Lower lobe of right lung (tissue), 2 donors: ENCODE measurements around the gene SMAD4. TPM values are rescaled to one million over a fixed set of nuclear protein-coding genes. Genes with fewer than 3 reads are reported as not detected.

Experiments used
- ATAC-seq, 2 donors: fragments of 200-7000 bp; cut with Tn5 transposase; one replicate each; pipeline ENCODE4 v1.9.1; 2020 to 2022; ENCODE audit warnings: mild to moderate bottlenecking in 2 of 2, moderate library complexity in 2 of 2
- DNase-seq: peaks from one replicate; pipeline ENCODE4 v3.0.0-alpha.2; 2020
- H3K27ac ChIP-seq: fragments of 200-600 bp; one replicate; pipeline ENCODE4 v1.8.0; 2022
- H3K27me3 ChIP-seq: fragments of 200-600 bp; one replicate; pipeline ENCODE4 v1.8.0; 2022; ENCODE audit warnings: low read depth
- H3K36me3 ChIP-seq: fragments of 200-600 bp; one replicate; pipeline ENCODE4 v1.8.0; 2022; ENCODE audit warnings: mild to moderate bottlenecking
- H3K4me1 ChIP-seq: fragments of 200-600 bp; one replicate; pipeline ENCODE4 v1.8.0; 2022
- H3K4me3 ChIP-seq: fragments of 200-600 bp; one replicate; pipeline ENCODE4 v1.8.0; 2022; ENCODE audit warnings: mild to moderate bottlenecking
- H3K9me3 ChIP-seq: fragments of 200-600 bp; one replicate; pipeline ENCODE4 v1.8.0; 2022
- CTCF ChIP-seq: fragments of 200-600 bp; IDR thresholded peaks from one replicate; pipeline ENCODE4 v1.8.0; 2022; ENCODE audit warnings: antibody characterized with exemption, mild to moderate bottlenecking
- intact Hi-C: fragments of 100-400 bp; cut with DNase I; formaldehyde crosslinking; loops from one replicate; pipeline ENCODE4 v1.11.0; 2022
- total RNA-seq: library from RNA; stranded (reverse); fragmentation: NEBNext Ultra II Directional; extraction: Animal tissue kit (Norgen Biotek cat#: 25700); gene quantifications from one replicate; pipeline ENCODE4 v1.2.1, GENCODE V29; 2021
- donor health status: DM: no; HTN: yes; CAD: no; lungs with severe emphysema.

Gene SMAD4
- total RNA-seq, 1 donor from 2014 or later = 97.8 TPM

DNA sequence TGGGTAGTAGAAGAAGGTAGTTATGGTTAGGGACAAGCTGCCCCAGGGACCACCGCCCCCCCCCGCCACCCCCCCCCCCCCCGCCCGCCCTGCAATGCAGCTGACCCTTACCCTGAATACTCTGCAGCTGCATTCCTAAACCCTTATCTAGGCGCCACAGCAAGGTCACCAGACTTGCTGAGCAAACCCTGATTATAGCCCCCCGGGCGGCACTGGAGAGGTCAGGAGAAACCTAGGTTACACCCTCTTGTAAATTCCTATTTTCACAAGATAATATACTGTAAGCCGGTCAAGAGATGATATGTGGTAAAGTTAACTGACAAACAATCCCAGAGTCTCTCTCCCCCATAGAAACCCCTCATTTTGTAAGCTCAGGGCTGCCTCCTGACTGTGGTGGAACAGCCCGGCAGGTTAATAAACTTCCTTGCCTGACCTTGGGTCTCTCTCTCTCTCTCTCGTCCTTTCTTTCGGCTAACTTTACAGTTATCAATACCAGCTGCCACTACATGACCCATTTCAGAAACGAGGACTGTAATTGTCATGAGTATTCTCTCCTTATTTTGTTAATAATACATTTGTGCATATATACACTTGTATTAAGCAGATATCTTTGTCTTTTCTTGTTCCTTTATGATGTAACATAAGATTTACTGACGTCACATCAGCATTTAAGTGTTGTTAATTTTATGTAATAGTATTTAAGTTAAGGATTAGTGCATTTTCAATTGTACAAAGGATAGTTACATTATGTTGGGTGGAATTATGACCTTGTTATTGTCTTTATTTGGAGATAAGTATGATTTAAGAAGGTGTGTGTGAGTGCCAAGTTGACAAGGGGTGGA, 22.8 kb upstream of the SMAD4 start:
- no peaks in the 10 kb centered on the region for H3K4me1 ChIP-seq
- no peaks in the 10 kb centered on the region for H3K27me3 ChIP-seq
- DNase-seq (no peak), ATAC-seq (no peak)
- H3K27ac ChIP-seq = no peak overlapping the region
- no peak for TF ChIP-seq CTCF
- intact Hi-C loops = no loop called here
- H3K9me3 ChIP-seq = no peaks in the 10 kb centered on the region
- H3K4me3 ChIP-seq = no peak overlapping the region
- H3K36me3 ChIP-seq = no peaks in the 10 kb centered on the region

- Histone ChIP-seq H3K4me1 (no peaks in the 10 kb centered on the region), H3K27ac (no peak overlapping the region), H3K4me3 (no peak overlapping the region), H3K36me3 (no peaks in the 10 kb centered on the region), H3K27me3 (no peaks in the 10 kb centered on the region), H3K9me3 (no peaks in the 10 kb centered on the region)
- ATAC-seq (no peak), DNase-seq (no peak)
- intact Hi-C loops = no loop called here
- no peak for TF ChIP-seq CTCF
These were observed 22.2 kb upstream of the SMAD4 start for GRCh38 chr18:51007790-51008139.

GRCh38 chr18:51009072-51009471, 20.9 kb upstream of the SMAD4 start:
- intact Hi-C loops = no loop called here
- Histone ChIP-seq H3K9me3 (no peaks in the 10 kb centered on the region), H3K27ac (no peak overlapping the region), H3K4me1 (no peaks in the 10 kb centered on the region), H3K4me3 (no peak overlapping the region), H3K36me3 (no peaks in the 10 kb centered on the region), H3K27me3 (no peaks in the 10 kb centered on the region)
- ATAC-seq = peak; percentile 92 to 96
- no peak for DNase-seq
- TF ChIP-seq CTCF = no peak

DNA sequence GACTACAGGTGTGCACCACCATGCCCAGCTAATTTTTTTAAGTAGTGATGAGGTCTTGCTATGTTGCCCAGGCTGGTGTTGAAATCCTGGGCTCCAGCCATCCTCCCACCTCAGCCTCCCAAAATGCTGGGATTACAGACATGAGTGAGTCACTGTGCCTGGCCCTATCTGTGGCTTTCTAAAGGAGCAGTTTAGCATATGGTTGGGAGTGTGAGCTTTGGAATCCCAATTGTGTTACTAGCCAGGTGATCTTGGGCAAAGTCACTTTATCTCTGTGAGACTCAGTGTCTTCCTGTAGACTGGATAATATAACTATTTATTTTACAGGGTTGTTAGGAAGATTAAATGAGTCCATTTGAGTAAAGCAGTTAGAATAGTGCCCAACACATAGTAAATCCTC, 19.8 kb upstream of the SMAD4 start:
- Histone ChIP-seq H3K4me3 (no peak overlapping the region), H3K36me3 (no peaks in the 10 kb centered on the region), H3K4me1 (no peaks in the 10 kb centered on the region), H3K27me3 (no peaks in the 10 kb centered on the region), H3K27ac (no peak overlapping the region), H3K9me3 (no peaks in the 10 kb centered on the region)
- no peak for ATAC-seq
- no peak for DNase-seq
- TF ChIP-seq CTCF = no peak
- intact Hi-C loops = no loop called here

- intact Hi-C loops = no loop called here
- Histone ChIP-seq H3K9me3 (no peaks in the 10 kb centered on the region), H3K27me3 (no peaks in the 10 kb centered on the region), H3K4me1 (no peaks in the 10 kb centered on the region), H3K27ac (no peak overlapping the region), H3K36me3 (no peaks in the 10 kb centered on the region), H3K4me3 (no peak overlapping the region)
- ATAC-seq (no peak), DNase-seq (no peak)
- TF ChIP-seq CTCF = no peak
These were observed 18.3 kb upstream of the SMAD4 start for GRCh38 chr18:51011709-51012108.
